NOMO-1 treated with dmso at 0.1 percent for 144 hours (cell line): ENCODE data around the gene NOL4L.

Experiments
- DNase-seq: peaks from one replicate; lab custom pipeline; 2025; ENCODE audit not compliant: unreplicated experiment; lab: John Stamatoyannopoulos, UW

NOL4L gene

GRCh38 chr20:32395066-32395465 lies 190.1 kb downstream of the NOL4L start:
- DNase-seq = no peak
